ENCODE results near the gene TAS2R10. TPM values are rescaled to one million over a fixed set of nuclear protein-coding genes. Genes with fewer than 3 reads are reported as not detected.

The TAS2R10 gene
- total RNA-seq, 1 donor from 2014 or later, result 1.3 TPM

GRCh38 chr12:10783252-10783651 lies 42.9 kb downstream of the TAS2R10 start:
- intact Hi-C loops (cut with micrococcal nuclease), result no loop called here

GRCh38 chr12:10779103-10779502 lies 47.1 kb downstream of the TAS2R10 start:
- intact Hi-C loops (cut with micrococcal nuclease), result no loop called here

Other genes with a start within 250 kb of the TAS2R10 start
- 54.7 and 56.4 TPM in 2 replicates for gene MAGOHB, start 212.7 kb downstream of the TAS2R10 start, total RNA-seq
- 0.32 and 1.7 TPM in 2 replicates for gene STYK1, start 152.3 kb downstream of the TAS2R10 start, total RNA-seq
- 57.9 and 60.7 TPM in 2 replicates for gene YBX3, start 103.0 kb downstream of the TAS2R10 start, total RNA-seq
- gene TAS2R7, start 23.7 kb downstream of the TAS2R10 start, total RNA-seq, result not detected in 2 replicates
- gene TAS2R8, start 19.1 kb downstream of the TAS2R10 start, total RNA-seq, result not detected in 2 replicates
- not detected in 2 replicates for gene TAS2R9, start 16.2 kb downstream of the TAS2R10 start, total RNA-seq
- 2.5 and 3.7 TPM in 2 replicates for gene PRR4, start 23.1 kb upstream of the TAS2R10 start, total RNA-seq
- 18.0 and 20.7 TPM in 2 replicates for gene PRH1, start 57.9 kb upstream of the TAS2R10 start, total RNA-seq
- 1.4 and 1.7 TPM in 2 replicates for gene TAS2R13, start 83.2 kb upstream of the TAS2R10 start, total RNA-seq
- gene PRH2, start 102.9 kb upstream of the TAS2R10 start, total RNA-seq, result not detected in 2 replicates
- gene TAS2R14, start 112.9 kb upstream of the TAS2R10 start, total RNA-seq, result 3.2 and 4.1 TPM in 2 replicates
- gene TAS2R50, start 160.6 kb upstream of the TAS2R10 start, total RNA-seq, result 1.6 and 2.0 TPM in 2 replicates
- gene TAS2R20, start 171.9 kb upstream of the TAS2R10 start, total RNA-seq, result 2.3 and 2.9 TPM in 2 replicates
- gene TAS2R19, start 196.3 kb upstream of the TAS2R10 start, total RNA-seq, result 3.1 and 3.5 TPM in 2 replicates
- gene TAS2R31, start 205.0 kb upstream of the TAS2R10 start, total RNA-seq, result 3.9 and 4.2 TPM in 2 replicates
- gene TAS2R46, start 235.9 kb upstream of the TAS2R10 start, total RNA-seq, result 1.9 and 2.2 TPM in 2 replicates